C1 segment of cervical spinal cord (tissue), 14 donors: ENCODE measurements around the gene AHSA1.
A peak's percentile ranks its signal among the peaks of the same experiment; 100 is the strongest.
"Not testable (repeated sequence)": the region's sequence is repeated elsewhere in the genome, so short reads cannot be mapped to it uniquely, and the experiment has no call there.

Source experiments
- DNase-seq, 14 donors: peaks; one replicate each; lab custom pipeline; 2025; lab: John Stamatoyannopoulos, UW

The AHSA1 gene

DNA sequence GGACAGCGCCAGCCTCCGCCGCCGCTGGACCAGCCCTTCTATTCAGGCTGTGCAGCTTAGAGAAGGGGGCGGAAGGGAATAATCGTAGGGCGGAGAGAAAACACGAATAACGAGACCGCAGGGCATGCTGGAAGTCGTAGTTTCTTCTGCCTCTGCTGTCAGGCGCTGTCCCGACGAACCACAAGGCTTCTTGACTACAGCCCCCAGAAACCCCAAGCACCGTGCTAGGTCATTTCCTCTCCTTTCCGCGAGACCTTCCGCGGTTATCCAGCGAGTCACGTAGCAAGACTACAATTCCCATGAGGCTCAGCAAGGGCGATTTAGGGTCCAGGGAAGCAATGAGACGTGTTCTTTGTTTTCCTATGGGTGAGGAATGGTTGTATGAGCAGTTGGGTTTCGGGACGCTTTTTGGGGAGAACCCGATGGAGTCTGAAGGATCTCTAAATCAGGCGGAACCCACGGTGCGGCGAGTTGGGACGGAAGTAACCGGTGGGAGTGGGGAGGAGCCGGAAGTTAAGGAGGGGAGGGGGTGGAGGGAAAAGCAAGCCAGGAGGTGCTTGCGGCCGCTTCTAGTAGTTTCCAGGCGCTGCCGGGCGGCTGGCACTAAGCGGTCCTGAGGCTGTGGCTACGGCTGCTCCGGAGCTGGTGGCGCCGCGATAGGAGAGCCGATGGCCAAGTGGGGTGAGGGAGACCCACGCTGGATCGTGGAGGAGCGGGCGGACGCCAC lies at the start of gene AHSA1, which contains the start of gene VIPAS39:
Gene AHSA1, plus strand, starts transcription at position 572 of the 727 bp plus-strand sequence. Its CDS starts 97 bp downstream, at position 669.
Gene VIPAS39, minus strand, starts transcription at position 80 of the 727 bp plus-strand sequence. CDS start 3,499 bp downstream, outside the sequence.
- peak; percentile 85 to 100 (median 97) for DNase-seq

DNA sequence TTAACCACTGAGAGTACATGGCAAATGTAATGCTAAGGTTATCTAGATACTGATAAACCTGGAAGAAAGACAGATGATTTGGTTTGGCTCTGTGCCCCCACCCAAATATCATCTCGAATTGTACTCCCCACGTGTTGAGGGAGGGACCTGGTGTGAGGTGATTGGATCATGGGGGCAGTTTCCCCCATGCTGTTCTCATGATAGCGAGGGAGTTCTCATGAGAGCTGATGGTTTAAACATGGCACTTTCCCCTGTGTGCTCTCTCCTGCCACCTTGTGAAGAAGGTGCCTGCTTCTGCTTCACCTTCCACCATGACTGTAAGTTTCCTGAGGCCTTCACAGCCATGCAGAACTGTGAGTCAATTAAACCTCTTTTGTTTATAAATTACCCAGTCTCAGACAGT lies 48.8 kb upstream of the AHSA1 start:
- no peak for DNase-seq

DNA sequence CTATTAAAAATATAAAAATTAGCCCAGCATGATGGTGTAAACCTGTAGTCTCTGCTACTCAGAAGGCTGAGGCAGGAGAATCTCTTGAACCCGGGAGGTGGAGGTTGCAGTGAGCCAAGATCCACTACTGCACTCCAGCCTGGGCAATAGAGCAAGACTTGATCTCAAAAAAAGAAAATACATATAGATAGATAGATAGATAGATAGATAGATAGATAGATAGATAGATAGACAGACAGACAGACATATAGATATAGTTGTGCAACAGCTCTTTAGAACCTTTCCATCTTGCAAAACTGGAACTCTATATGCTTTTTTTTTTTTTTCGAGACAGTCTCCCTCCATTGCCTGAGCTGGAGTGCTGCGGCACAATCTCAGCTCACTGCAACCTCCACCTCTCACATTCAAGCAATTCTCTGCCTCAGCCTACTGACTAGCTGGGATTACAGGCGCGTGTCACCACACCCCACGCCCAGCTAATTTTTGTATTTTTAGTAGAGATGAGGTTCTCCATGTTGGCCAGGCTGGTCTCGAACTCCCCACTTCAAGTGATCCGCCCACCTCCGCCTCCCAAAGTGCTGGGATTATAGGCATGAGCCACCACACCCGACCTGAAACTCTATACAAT lies 42.4 kb upstream of the AHSA1 start:
- DNase-seq, result not testable (repeated sequence)

DNA sequence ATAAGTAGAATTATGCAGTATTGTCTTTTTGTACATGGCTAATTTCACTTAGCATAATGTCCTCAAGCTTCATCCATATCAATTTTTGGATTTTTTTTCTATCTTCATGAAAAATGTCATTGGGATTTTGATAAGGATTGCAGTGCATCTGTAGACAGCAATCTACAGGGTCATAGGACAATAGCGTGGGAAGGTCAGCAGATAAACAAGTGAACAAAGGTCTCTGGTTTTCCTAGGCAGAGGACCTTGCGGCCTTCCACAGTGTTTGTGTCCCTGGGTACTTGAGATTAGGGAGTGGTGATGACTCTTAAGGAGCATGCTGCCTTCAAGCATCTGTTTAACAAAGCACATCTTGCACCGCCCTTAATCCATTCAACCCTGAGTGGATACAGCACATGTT lies 41.8 kb upstream of the AHSA1 start:
- not testable (repeated sequence) for DNase-seq

DNA sequence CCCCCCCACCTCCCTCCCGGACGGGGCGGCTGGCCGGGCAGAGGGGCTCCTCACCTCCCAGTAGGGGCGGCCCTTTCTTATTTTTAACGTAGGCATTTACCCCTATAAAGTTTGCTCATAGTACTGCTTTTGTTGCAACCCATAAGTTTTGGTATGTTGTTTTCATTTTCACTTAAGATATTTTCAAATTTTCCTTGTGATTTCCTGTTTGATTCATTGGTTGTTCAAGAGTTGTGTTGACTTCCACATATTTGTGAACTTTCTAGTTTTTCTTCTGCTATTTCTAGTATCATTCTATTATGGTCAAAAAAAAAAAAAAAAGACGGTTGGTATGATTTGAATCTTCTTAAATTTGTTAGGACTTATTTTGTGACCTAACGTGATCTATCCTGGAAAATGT lies 41.1 kb upstream of the AHSA1 start:
- DNase-seq, result no peak

DNA sequence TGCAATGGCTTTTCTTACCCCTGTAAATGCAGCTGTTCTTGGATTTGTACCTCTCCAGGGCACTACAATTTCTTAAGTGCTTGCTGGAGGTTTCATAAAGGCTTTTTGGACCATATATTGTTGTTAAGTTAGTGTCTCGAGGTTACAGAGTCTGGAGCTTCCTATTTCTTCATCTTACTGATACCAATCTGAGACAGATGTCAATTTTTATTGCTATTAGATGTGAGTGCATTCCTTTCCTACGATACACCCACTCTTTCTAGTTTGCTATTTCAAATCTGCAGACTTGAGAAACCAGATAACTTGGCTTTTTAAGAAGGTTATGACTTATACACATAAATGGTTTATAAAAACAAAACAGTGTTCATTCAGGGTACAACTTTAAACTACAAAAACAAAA lies 36.7 kb upstream of the AHSA1 start:
- DNase-seq, result no peak

DNA sequence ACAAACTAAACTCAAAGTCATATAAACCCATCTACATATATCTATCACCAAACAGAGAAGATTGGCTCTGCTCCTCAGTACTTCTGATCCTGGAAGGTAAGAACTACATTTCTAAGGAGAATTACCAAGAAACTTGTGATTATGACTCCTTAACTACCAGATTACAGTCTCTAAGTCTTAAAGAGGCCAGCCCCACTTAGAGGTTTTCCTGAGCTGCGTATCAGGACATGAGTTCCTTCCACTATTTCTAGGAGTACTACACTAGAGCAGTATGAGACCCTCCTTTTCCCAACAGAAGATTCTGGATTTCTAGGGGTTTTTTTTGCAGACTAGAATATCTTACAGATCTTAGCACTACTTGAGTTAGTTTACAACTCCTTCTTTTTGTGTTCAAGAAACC lies 34.5 kb upstream of the AHSA1 start, which contains the start of gene NOXRED1:
Gene NOXRED1, minus strand, starts transcription at position 101 of the 400 bp plus-strand sequence. CDS start 634 bp downstream, outside the sequence.
- DNase-seq, result no peak

DNA sequence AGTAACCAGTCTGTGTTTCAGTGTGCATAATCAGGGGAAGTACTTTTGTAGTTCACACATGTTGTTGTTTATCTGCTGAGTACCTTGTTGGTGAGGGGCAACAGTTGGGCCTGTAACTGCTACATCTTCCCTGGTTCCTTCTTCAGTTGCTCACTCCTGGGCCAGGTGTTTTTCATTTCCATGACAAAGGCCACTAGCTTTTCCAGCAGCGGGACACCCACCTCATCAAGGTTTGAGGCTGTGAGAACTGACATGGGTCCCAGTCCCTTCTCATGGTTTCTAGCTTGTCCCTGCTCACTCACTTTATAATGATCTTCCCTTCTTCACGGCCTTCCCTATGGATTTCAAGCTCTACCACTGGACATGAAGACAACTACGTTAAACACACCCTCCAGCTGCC lies 33.0 kb upstream of the AHSA1 start:
- DNase-seq, result no peak

DNA sequence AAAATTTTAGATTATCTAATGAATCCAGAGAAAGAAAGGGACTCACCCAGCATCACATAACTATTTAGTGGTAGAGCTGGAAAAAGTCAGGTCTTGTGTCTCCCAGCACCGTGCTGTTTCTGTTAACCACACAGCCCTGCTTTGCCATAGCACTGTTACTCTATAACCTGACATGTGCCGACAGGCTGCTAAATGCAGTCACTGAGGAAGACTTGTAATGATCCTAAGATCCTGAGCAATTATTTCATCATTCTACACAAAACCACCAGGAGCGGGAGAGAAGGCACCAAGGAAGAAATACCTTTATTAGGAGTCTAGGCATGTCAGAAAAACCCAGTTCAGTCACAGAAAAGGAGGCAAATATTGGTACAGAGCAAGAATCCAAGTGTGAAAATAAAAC lies 31.5 kb upstream of the AHSA1 start:
- DNase-seq, result no peak

DNA sequence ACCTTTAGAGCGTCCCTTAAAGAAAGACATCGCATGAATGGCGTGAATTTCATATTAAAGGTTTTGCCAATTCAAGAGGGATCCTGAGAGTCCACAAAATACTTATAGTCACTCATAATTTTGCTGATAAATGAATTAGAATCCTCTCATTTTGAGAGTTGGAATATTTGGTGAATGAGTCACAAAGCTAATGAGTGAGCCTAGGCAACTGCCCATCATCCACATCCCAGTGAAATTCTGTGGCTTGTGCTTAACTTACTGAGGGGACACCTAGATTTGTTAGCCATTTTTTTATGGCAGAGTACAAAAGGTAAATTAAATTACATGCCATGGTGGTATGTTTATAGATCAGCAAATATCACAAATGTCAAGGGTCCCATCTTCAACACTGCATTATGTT lies 21.9 kb upstream of the AHSA1 start:
- DNase-seq, result no peak

DNA sequence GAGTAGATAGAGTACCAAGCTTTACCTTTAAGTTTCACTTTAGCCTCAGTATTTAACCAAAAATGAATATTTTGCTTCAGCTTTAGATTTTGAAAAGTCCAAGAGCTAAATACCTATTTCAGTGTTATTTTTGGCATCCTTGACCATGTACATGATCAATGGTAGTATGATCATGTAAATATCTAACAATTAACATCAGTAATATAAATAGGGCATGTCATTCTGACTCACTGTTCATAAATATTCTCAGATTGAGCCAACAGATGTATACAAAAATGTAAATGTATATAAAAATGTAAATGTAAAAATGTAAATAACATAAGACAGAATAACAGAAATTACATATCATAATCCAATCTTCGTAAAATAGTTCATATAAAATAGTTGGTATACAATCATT lies 19.3 kb upstream of the AHSA1 start:
- DNase-seq, result no peak

DNA sequence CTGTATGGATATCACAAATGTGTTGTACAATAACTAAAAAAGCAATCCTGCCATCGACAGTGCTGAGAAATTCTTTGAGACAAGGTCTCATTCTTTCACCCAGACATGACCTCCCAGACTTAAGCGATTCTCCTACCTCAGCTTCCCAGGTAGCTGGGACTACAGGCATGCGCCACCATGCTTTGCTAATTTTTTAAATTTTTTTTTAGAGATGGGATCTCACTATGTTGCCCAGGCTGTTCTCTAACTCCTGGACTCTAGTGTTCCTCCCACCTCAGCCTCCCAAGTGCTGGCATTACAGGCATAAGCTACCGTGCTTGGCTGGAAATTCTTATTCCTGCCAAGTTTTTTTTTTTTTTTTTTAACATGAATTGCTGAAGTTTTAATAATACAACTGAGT lies 18.0 kb upstream of the AHSA1 start:
- DNase-seq, result no peak

DNA sequence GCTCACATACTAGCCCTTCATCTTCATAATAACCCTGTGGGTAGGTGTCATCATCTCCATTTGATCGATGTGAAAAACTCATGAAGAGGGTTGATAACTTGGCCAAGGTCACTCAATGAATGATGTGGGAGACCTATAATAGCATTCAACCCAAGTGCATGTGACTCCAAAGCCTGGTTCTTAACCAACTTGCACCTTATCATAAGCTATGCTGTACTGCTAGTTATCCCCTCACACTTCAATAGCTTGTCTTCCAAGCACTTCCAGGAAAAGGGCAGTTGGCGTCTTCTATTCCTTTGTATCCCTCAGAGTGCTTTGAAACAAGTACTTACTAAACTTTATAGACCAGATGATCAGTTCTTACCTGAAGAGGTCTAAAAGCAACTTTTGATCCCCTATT lies 15.7 kb upstream of the AHSA1 start:
- DNase-seq, result no peak

DNA sequence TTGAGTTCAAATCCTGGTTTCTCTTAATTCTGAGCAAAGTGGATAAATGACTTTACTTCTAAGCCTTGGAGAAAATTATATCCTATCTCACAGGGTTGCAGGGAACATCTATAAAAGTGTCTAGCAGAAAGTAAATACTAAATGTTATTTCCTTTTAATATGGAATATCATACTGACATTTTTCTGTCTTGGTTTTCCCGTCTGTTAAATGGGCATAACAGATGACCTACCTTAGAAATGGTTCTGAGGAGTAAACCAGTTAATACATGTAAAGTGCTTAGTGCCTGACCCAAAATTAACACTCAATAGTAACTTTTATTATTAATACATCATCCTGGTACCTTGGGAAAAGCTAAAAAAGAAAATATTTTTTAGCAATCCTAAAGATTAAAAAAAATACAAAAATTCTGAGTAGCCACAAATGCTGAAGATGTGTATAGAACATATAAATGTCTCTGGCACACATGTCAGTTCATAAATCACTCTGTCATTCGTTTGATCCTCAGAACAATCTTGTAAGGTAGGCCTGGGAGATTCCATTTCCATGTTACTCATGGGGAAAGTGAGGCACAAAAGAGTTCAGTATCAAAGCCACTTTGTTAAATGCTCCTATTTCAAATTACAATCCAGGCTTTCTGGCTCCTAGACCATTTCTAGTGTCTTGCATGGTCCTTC lies 1.8 kb upstream of the AHSA1 start:
- no peak for DNase-seq

DNA sequence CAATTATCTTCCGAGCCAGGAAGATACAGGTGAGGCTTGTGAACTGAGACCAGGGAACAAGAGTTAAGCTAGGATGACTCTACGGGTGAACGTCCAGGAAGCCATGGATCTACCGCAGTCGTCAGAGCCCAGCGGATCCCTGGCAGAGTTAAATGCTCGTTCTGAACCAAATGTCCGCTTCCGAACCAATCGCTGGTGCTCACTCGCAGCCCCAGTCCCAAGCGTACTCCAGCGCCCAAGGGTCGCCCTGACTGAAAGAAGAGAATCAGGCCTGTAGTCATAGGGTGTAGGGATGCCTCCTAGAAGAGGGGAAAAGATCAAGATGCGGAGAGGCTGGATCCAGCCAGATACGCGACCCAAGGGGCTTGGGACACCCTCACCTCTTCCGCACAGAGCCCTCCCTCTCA lies 775 bp upstream of the AHSA1 start:
- no peak for DNase-seq

DNA sequence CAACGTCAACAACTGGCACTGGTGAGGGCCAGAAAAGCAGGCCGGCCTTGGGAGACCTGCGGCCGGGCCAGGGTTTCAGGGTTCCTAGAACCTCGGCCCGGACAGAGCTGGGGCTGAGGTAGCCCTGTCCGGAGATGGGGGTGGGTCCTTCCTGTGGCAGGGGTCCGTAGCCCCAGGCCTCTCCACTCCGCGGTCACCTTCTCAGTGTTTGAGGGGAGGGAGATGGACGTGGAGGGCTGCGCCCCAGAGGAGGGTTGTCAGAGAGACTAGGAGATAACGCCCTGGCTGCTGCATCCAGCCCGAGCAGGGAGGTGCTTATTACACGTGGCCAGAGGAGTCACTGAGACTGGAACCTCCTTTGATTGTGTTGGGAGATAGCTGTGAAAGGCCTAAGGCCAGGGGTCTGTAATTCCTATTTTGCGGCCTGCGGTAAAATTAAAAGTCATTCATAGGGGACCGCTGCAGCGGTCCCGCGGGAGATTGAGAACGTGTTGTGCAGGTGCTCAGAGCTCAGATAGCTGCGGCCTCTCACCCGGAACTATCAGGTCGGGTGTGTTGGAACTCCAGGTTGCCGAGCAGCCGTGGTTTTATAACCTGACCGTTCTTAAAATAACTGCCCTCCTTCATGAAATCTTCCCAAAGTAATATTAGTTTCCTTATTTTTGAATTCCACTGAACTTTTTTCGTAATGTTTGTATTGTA lies 507 bp downstream of the AHSA1 start:
- DNase-seq, result peak in 4 of 14 donors; percentile 45 to 80 (median 64)

DNA sequence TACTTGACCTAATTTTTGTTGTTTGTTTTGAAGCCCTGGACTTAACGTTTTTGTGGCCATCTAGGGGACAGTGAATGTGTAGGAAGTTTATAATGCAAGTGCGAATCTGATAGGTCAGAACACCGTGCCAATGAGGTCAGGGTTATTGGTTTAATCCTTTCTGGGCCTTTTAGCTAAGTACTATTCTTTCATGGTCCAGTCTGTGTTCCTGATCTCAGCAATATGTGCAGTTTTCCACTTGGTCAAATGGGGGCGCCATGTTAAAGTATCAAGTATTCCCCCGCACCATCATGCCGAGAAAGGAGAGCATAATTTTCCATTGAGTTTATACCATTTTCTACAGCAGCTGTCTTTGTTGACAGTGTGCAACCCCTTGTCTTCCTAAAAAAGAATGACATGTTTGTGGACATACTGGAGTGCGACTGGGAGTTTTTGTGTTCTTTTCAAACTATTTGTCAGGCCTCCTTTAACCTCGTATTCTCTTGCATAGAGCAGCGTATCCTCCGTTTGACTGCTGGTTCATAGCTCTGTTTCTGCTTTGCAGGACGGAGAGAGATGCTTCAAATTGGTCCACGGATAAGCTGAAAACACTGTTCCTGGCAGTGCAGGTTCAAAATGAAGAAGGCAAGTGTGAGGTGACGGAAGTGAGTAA lies 1.3 kb downstream of the AHSA1 start:
- peak in 11 of 14 donors; percentile 8 to 56 (median 22) for DNase-seq

DNA sequence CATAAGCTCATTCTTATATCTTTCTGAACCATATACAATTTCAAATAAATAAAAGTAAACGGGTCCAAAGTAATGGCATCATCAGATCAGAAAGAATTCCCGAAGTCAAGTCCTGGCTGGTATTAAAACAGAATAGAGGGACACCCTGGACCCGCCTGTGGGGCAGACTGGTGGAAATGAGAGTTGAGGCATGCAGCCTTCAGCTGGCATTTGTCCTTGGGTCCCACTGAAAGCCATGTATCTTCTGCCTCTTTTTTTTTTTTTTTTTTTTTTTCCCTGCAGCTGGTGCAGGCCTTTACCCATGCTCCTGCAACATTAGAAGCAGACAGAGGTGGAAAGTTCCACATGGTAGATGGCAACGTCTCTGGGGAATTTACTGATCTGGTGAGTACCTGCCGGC lies 9.9 kb downstream of the AHSA1 start:
- DNase-seq, result no peak

DNA sequence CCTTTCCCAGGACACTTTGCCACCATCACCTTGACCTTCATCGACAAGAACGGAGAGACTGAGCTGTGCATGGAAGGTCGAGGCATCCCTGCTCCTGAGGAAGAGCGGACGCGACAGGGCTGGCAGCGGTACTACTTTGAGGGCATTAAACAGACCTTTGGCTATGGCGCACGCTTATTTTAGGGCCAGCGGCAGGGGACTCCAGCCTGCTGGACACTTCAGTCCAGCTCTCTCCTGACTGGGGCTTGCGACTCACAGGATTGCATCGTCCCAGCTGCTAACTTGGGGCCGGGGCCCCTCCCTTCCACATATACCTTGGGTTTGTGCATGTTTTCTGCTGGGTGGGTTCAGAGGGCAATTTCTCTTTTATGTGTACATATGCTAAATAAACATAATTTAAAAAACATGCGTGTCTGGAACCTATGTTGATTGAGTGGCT lies 11.2 kb downstream of the AHSA1 start:
- no peak for DNase-seq

DNA sequence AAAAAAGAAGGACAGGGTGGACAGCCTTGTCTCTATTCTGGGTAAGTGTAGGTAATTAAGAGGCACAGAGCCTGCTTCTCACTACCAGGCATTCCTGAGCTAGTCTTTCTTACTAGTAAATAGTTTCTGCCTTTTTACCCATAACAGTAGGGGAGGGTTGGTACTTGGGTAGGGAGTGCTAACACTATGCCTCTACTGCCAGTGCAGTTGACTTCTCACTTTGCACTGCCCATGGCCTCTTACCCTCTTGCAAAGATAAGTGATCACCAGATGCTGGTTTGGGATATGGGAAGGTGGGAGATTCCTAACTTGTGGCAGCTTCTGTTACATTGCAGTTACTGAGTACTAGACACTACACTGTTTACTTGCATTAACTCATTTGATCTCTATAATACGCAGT lies 11.6 kb downstream of the AHSA1 start:
- no peak for DNase-seq

DNA sequence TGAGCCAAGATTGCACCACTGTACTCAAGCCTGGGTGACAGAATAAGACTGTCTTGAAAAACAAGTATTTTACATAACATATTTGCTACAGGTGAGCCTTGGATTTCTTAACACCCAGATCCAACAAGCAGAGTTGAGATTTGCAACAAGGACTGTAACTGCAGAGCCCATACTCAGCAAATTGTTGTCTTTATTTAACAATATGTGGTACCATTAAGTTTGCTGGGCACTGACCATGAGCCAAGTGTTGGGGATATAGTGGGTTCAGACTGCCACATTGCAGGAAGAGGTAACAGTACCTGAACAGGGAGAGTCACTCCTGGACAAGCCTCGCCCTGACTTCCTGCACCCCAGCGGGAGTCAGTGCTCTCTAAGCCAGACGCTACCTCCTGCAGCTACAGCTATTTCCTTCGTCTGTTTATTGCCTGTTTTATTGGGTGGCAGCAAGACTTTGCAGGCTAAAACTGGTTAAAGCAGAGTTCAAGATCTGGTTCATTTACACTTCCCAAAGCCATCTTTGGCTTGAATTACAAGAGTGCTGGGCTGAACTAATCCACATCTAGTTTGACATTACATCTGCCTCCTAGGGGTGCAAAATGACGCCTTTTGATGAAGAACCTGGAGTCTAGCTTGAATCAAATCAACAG lies 12.5 kb downstream of the AHSA1 start:
- no peak for DNase-seq
